Astrocyte of the cerebellum (primary cell): ENCODE data around the gene CDH4.

Experiments
- DNase-seq: peaks from one replicate; pipeline ENCODE4 v3.0.0-alpha.2; 2011; ENCODE audit warnings: low read depth
- H3K4me3 ChIP-seq: 2 replicates; pipeline ENCODE4 v1.5.1; 2011; ENCODE audit warnings: mild to moderate bottlenecking, low read depth, low read length, moderate library complexity
- CTCF ChIP-seq: IDR thresholded peaks from 2 replicates; pipeline ENCODE4 v1.5.1; 2012; ENCODE audit warnings: low read length, low read depth, moderate library complexity, mild to moderate bottlenecking; ENCODE audit errors: missing control alignments
- in situ Hi-C: cut with HindIII; loops from 2 replicates; pipeline ENCODE4 v1.10.0; 2017; ENCODE audit warnings: low sequenced_read_pairs

Gene CDH4

GRCh38 chr20:61594198-61594597, 342.1 kb downstream of the CDH4 start:
- in situ Hi-C loops, result no loop called here
- no peak for DNase-seq
- no peak overlapping the region for H3K4me3 ChIP-seq
- no peak for TF ChIP-seq CTCF

DNA sequence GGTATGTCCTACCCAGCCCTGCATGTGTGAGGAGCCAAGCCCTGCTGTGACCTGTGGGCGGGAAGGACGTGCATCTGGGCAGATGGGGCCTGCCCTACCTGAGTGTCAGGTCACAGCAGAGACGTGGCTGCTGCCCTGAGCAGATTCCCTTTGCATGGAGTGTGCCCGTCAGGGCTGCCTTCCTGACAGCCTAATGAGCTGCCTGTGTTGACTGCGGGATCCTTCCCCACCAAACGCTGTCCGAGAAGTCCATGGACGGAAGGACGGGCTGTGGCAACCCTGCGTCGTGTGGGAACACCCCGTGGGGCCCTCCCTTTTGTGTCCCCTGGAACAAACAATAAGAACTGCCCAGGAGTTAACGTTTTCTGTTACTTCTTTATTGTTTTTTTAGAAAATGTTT, 343.2 kb downstream of the CDH4 start:
- in situ Hi-C loops, result loop anchor here (5.0 kb wide), 1 partner anchor 78 kb away; no protein-coding TSS in a partner anchor
- H3K4me3 ChIP-seq, result no peak overlapping the region

DNA sequence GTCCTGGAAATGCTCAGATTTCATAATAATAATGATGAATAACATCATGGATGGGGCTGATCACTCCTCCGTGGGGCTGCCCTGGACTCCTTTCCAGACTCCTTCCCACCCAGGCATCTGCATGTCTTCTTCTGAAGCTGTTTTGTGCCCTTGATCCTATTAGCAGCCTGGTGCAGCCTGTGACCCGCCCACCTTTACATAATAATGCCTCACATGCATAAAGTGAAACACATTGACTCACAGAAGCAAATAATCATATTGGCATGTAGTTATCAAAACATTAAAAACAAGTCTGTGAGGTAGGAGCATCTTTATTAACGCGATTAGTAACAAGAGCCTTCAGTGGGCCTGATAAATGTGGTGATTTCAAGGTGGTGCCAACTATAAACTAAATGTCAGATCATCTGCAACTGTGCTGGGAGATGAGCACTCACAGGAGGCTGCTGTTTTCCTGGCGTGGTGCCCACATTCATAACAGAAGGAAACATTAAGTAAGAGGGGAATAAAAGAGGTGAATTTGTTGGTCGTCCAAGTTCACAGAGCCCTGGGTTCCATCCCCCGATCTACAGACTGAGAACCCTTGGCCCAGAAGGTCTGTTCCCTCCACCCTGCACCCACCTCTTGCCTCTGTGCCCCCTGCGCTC, 344.7 kb downstream of the CDH4 start:
- in situ Hi-C loops, result loop anchor here (5.0 kb wide), 1 partner anchor 80 kb away; no protein-coding TSS in a partner anchor
- no peak for DNase-seq
- H3K4me3 ChIP-seq, result no peak overlapping the region
- no peak for TF ChIP-seq CTCF

More for the DNA sequence above, 343.2 kb downstream of the CDH4 start:
- no peak for DNase-seq
- TF ChIP-seq CTCF, result no peak

DNA sequence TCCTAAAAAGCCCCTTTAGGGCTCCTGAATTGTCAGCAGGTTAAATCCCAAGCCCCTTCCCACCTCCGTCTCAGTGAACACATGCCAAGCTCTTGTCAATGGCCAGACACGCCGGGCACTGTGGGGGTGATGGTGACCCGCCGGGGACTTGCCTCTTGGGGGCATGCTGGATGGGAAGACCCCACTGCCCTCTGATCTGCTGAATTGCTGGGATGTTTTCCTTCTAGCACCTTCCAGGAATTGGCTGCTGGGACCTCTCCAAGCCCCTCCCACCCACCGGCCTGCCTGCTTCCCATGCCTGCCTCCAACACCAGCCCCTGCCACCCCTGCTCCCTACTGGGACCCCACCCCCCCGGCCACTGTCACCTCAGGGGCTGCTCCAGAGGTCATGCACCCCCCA, 345.9 kb downstream of the CDH4 start:
- no peak for TF ChIP-seq CTCF
- in situ Hi-C loops, result loop anchor here (5.0 kb wide), 1 partner anchor 81 kb away; no protein-coding TSS in a partner anchor

DNA sequence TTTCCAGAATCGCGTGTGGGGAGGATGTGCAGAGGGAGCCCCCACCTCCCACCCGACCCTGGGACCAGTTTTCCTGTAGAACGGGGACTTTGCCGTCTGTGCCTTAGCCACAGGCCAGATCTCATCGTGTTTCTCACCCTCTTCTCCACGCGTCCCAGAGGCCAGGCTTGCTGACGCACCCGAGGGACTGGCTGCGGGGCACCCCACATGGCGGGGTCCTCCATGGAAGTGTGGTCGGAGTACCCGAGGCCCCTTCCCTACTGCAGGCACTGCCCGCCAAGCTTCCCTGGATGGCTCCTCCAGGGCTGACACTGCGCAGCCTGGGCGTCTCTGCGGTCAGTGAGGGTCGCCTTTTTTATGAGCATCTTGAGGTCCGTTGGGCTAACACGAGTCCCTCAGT, 346.5 kb downstream of the CDH4 start:
- no peak overlapping the region for H3K4me3 ChIP-seq

More for the DNA sequence above, 345.9 kb downstream of the CDH4 start:
- H3K4me3 ChIP-seq, result no peak overlapping the region
- DNase-seq, result no peak

DNA sequence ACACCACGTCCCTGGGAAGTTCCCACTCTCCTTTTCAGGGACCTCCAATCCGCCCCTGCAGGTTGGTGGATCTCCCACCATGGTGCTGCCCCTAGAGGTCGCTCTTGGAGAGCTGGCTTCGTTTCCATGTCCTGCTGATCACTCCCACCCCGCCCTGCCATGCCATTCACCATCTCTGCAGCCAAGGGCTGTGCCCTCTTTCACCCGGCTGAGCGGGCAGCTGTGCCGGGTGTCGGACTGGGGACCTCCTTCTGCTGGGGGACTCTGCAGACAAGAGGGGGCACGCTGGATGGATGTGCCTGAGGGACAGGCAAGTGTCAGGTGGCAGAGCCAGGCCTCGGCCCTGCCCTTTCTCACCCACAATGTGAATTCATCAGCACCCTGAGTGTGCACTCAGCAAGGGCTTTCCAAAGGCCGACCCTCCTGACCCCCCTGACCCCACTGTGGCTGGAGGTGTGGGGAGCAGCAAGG, 347.0 kb downstream of the CDH4 start:
- no peak for DNase-seq
- in situ Hi-C loops, result loop anchor here (5.0 kb wide), 1 partner anchor 82 kb away; no protein-coding TSS in a partner anchor
- TF ChIP-seq CTCF, result no peak
- H3K4me3 ChIP-seq, result no peak overlapping the region

More for the DNA sequence above, 346.5 kb downstream of the CDH4 start:
- in situ Hi-C loops, result loop anchor here (5.0 kb wide), 1 partner anchor 81 kb away; no protein-coding TSS in a partner anchor
- no peak for DNase-seq
- TF ChIP-seq CTCF, result no peak
